K562 treated with DMSO at 1 percent for 48 hours (cell line): ENCODE data around the gene SNORC. TPM values are rescaled to one million over a fixed set of nuclear protein-coding genes. Genes with fewer than 3 reads are reported as not detected.

Experiments used
- total RNA-seq: library from RNA; unstranded; fragments of 300-600 nt; gene quantifications from 2 replicates; pipeline ENCODE4 v1.2.3, GENCODE V29; 2022; ENCODE audit warnings: low replicate concordance; ENCODE audit errors: extremely low read depth

Gene SNORC
- total RNA-seq: not detected in 2 replicates

DNA sequence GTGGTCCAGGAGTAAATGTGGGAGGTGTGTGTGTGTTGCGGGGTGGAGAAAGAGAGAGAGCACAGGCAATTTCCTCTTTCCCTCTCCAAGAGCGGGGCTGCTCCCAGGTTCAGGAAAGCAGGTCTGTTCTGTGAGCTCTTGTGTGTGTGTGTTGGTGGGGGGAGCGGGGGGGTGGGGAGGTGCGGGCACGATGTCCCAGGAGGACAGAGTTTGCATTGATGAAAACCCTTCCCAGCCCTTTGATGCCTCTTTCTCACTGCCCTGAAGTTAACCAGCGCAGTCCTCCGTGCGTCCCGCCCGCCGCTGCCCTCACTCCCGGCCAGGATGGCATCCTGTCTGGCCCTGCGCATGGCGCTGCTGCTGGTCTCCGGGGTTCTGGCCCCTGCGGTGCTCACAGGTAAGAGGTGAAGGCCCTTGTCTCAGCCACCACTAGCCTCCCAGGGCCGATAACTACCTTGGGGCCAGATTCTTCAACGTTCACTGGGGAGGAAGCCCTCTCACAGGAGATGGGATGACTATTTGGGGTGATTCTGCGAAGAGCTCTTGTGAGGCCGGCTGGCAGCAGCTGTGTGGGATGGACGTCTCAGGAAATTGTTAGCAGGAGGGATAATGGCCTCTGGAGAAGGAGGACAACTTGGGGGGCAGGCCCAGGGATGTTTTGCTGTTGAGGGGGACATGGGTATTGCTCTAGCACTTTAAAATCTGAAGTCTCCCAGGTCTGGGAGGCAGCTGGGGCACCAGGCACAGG lies at the start of gene SNORC:
TSS of gene SNORC (plus strand) at position 247 of the 748 bp plus-strand sequence. CDS start at position 325, 78 bp downstream.

Other genes starting within 250 kb of the SNORC start
- not detected in 2 replicates for gene EFHD1, start 236.7 kb upstream of the SNORC start, total RNA-seq
- gene GIGYF2, start 172.9 kb upstream of the SNORC start, total RNA-seq: not detected in 2 replicates
- not detected in 2 replicates for gene KCNJ13, start 93.7 kb upstream of the SNORC start, total RNA-seq
- gene NGEF, start 143.0 kb downstream of the SNORC start, total RNA-seq: not detected in 2 replicates
- not detected in 2 replicates for gene NEU2, start 162.4 kb downstream of the SNORC start, total RNA-seq
- not detected in 2 replicates for gene INPP5D, start 190.1 kb downstream of the SNORC start, total RNA-seq